ENCODE results near the gene FAM120B. TPM values are rescaled to one million over a fixed set of nuclear protein-coding genes. Genes with fewer than 3 reads are reported as not detected.

The FAM120B gene
- total RNA-seq, 2 donors from 2014 or later = 17.2 to 23.2 TPM

- H3K4me3 Mint-ChIP-seq = no peak overlapping the region
These were observed 117.5 kb downstream of the FAM120B start for GRCh38 chr6:170423814-170424603.

GRCh38 chr6:170424604-170425126 lies 118.1 kb downstream of the FAM120B start:
- ATAC-seq (replicated peaks in 1 of 2) = no peak
- no peak for DNase-seq
- Mint-ChIP-seq H3K4me1 (ENCODE audit: low read depth) (no peaks in the 10 kb centered on the region), H3K27me3 (ENCODE audit: low read depth) (peaks cover 45% of the 10 kb centered on the region), H3K36me3 (ENCODE audit: insufficient read depth in 2 of 2) (no peaks in the 10 kb centered on the region), H3K9me3 (no peaks in the 10 kb centered on the region), H3K4me3 (no peak overlapping the region), H3K27ac (no peak overlapping the region)

More at GRCh38 chr6:170423814-170424603, 117.5 kb downstream of the FAM120B start:
- Mint-ChIP-seq H3K4me1 (ENCODE audit: low read depth) (no peaks in the 10 kb centered on the region), H3K36me3 (ENCODE audit: insufficient read depth in 2 of 2) (no peaks in the 10 kb centered on the region), H3K27ac (no peak overlapping the region), H3K27me3 (ENCODE audit: low read depth) (peaks cover 52% of the 10 kb centered on the region), H3K9me3 (no peaks in the 10 kb centered on the region)
- no peak for ATAC-seq (replicated peaks in 1 of 2)
- DNase-seq = no peak

GRCh38 chr6:170429450-170429849 lies 122.9 kb downstream of the FAM120B start:
- DNase-seq (no peak), ATAC-seq (replicated peaks in 1 of 2) (no peak)
- H3K9me3 Mint-ChIP-seq = no peaks in the 10 kb centered on the region
- H3K4me1 Mint-ChIP-seq (ENCODE audit: low read depth) = no peaks in the 10 kb centered on the region
- H3K36me3 Mint-ChIP-seq (ENCODE audit: insufficient read depth in 2 of 2) = no peaks in the 10 kb centered on the region
- no peak overlapping the region for H3K27ac Mint-ChIP-seq
- no peak overlapping the region for H3K4me3 Mint-ChIP-seq
- peaks cover 29% of the 10 kb centered on the region for H3K27me3 Mint-ChIP-seq (ENCODE audit: low read depth)

GRCh38 chr6:170433163-170434116 lies 126.9 kb downstream of the FAM120B start:
- H3K27ac Mint-ChIP-seq = no peak overlapping the region
- DNase-seq = no peak
- H3K9me3 Mint-ChIP-seq = peaks cover 3% of the 10 kb centered on the region in 2 donors
- ATAC-seq (replicated peaks in 1 of 2) = no peak
- H3K36me3 Mint-ChIP-seq (ENCODE audit: insufficient read depth in 2 of 2) = peaks cover 3% of the 10 kb centered on the region in 2 donors
- no peaks in the 10 kb centered on the region for H3K4me1 Mint-ChIP-seq (ENCODE audit: low read depth)
- H3K4me3 Mint-ChIP-seq = no peak overlapping the region
- no peaks in the 10 kb centered on the region for H3K27me3 Mint-ChIP-seq (ENCODE audit: low read depth)

GRCh38 chr6:170434117-170434820 lies 127.7 kb downstream of the FAM120B start:
- H3K36me3 Mint-ChIP-seq (ENCODE audit: insufficient read depth in 2 of 2) = peaks cover 3% of the 10 kb centered on the region in 2 donors
- DNase-seq = no peak
- no peaks in the 10 kb centered on the region for H3K27me3 Mint-ChIP-seq (ENCODE audit: low read depth)
- peaks cover 3% of the 10 kb centered on the region in 2 donors for H3K9me3 Mint-ChIP-seq
- no peaks in the 10 kb centered on the region for H3K4me1 Mint-ChIP-seq (ENCODE audit: low read depth)
- H3K4me3 Mint-ChIP-seq = no peak overlapping the region
- no peak overlapping the region for H3K27ac Mint-ChIP-seq
- ATAC-seq (replicated peaks in 1 of 2) = no peak

- DNase-seq (no peak), ATAC-seq (replicated peaks in 1 of 2) (no peak)
- H3K27me3 Mint-ChIP-seq (ENCODE audit: low read depth) = no peaks in the 10 kb centered on the region
- H3K4me1 Mint-ChIP-seq (ENCODE audit: low read depth) = no peaks in the 10 kb centered on the region
- H3K9me3 Mint-ChIP-seq = peaks cover 3% of the 10 kb centered on the region in 2 donors
- no peak overlapping the region for H3K4me3 Mint-ChIP-seq
- peaks cover 3% of the 10 kb centered on the region in 2 donors for H3K36me3 Mint-ChIP-seq (ENCODE audit: insufficient read depth in 2 of 2)
- H3K27ac Mint-ChIP-seq = no peak overlapping the region
These were observed 128.2 kb downstream of the FAM120B start for GRCh38 chr6:170434821-170435155.

- DNase-seq (no peak), ATAC-seq (replicated peaks in 1 of 2) (no peak)
- H3K4me1 Mint-ChIP-seq (ENCODE audit: low read depth) = no peaks in the 10 kb centered on the region
- peaks cover 3% of the 10 kb centered on the region in 2 donors for H3K9me3 Mint-ChIP-seq
- peaks cover 3% of the 10 kb centered on the region in 2 donors for H3K36me3 Mint-ChIP-seq (ENCODE audit: insufficient read depth in 2 of 2)
- no peak overlapping the region for H3K27ac Mint-ChIP-seq
- no peaks in the 10 kb centered on the region for H3K27me3 Mint-ChIP-seq (ENCODE audit: low read depth)
- H3K4me3 Mint-ChIP-seq = no peak overlapping the region
These were observed 129.2 kb downstream of the FAM120B start for GRCh38 chr6:170435766-170436165.

GRCh38 chr6:170436209-170436809 lies 129.8 kb downstream of the FAM120B start:
- no peaks in the 10 kb centered on the region for H3K27me3 Mint-ChIP-seq (ENCODE audit: low read depth)
- no peak for DNase-seq
- no peak overlapping the region for H3K27ac Mint-ChIP-seq
- no peak for ATAC-seq (replicated peaks in 1 of 2)
- no peak overlapping the region for H3K4me3 Mint-ChIP-seq
- H3K36me3 Mint-ChIP-seq (ENCODE audit: insufficient read depth in 2 of 2) = peaks cover 3% of the 10 kb centered on the region in 2 donors
- no peaks in the 10 kb centered on the region for H3K4me1 Mint-ChIP-seq (ENCODE audit: low read depth)
- H3K9me3 Mint-ChIP-seq = peaks cover 3% of the 10 kb centered on the region in 2 donors

GRCh38 chr6:170437719-170438401 lies 131.3 kb downstream of the FAM120B start:
- Mint-ChIP-seq H3K4me3 (peak overlapping the region; percentile 27 to 32), H3K27me3 (ENCODE audit: low read depth) (no peaks in the 10 kb centered on the region), H3K9me3 (peaks cover 3% of the 10 kb centered on the region in 2 donors), H3K36me3 (ENCODE audit: insufficient read depth in 2 of 2) (peaks cover 3% of the 10 kb centered on the region in 2 donors), H3K4me1 (ENCODE audit: low read depth) (no peaks in the 10 kb centered on the region), H3K27ac (no peak overlapping the region)
- DNase-seq (no peak), ATAC-seq (replicated peaks in 1 of 2) (no peak)

GRCh38 chr6:170438402-170438753 lies 131.8 kb downstream of the FAM120B start:
- peaks cover 3% of the 10 kb centered on the region in 2 donors for H3K36me3 Mint-ChIP-seq (ENCODE audit: insufficient read depth in 2 of 2)
- no peaks in the 10 kb centered on the region for H3K4me1 Mint-ChIP-seq (ENCODE audit: low read depth)
- H3K4me3 Mint-ChIP-seq = peak overlapping the region; percentile 27 to 32
- H3K9me3 Mint-ChIP-seq = peaks cover 3% of the 10 kb centered on the region in 2 donors
- no peak overlapping the region for H3K27ac Mint-ChIP-seq
- peak; percentile 52 to 56 for DNase-seq
- no peaks in the 10 kb centered on the region for H3K27me3 Mint-ChIP-seq (ENCODE audit: low read depth)
- peak; percentile 89 to 97 for ATAC-seq (replicated peaks in 1 of 2)

GRCh38 chr6:170438861-170439260 lies 132.3 kb downstream of the FAM120B start:
- DNase-seq (no peak), ATAC-seq (replicated peaks in 1 of 2) (no peak)
- Mint-ChIP-seq H3K36me3 (ENCODE audit: insufficient read depth in 2 of 2) (peaks cover 3% of the 10 kb centered on the region in 2 donors), H3K9me3 (peaks cover 3% of the 10 kb centered on the region in 2 donors), H3K27ac (no peak overlapping the region), H3K4me1 (ENCODE audit: low read depth) (no peaks in the 10 kb centered on the region), H3K27me3 (ENCODE audit: low read depth) (no peaks in the 10 kb centered on the region), H3K4me3 (no peak overlapping the region)
